ENCODE measurements around the gene SCYGR8. TPM values are rescaled to one million over a fixed set of nuclear protein-coding genes. Genes with fewer than 3 reads are reported as not detected.

The SCYGR8 gene
- not detected for total RNA-seq

DNA sequence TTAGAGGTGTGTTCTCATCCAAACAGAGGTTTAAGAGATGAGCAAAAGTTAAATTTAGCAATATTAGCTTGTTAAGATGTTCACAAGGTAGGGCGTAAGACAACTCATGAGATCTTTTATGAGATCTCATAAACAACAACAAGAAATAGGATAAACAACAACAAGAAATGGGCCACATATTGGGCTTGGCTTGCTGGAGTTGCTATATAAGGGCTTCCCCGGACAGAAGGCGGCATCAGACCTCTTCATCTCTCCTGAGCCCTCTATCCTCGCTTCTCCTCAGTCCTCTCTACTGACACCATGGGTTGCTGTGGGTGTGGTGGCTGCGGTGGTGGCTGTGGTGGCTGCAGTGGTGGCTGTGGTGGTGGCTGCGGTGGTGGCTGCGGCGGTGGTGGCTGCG, at the start of gene SCYGR8:
Gene SCYGR8 (plus strand): TSS at position 301 of the 400 bp plus-strand sequence. CDS start 0 bp downstream, at position 301.
- CTCF ChIA-PET: no interaction called here
- Mint-ChIP-seq H3K9me3 (no peaks in the 10 kb centered on the region), H3K27me3 (no peaks in the 10 kb centered on the region), H3K27ac (no peak within 1 kb of the TSS), H3K4me3 (no peak within 1 kb of the TSS), H3K4me1 (no peaks in the 10 kb centered on the region), H3K36me3 (ENCODE audit: low read depth) (no peaks in the 10 kb centered on the region)
- POLR2A ChIA-PET: no interaction called here
- DNase-seq: no peak

GRCh38 chr2:227696990-227697679, 48.6 kb upstream of the SCYGR8 start:
- Mint-ChIP-seq H3K27me3 (peaks cover 12% of the 10 kb centered on the region), H3K36me3 (ENCODE audit: low read depth) (no peaks in the 10 kb centered on the region), H3K27ac (no peak overlapping the region), H3K4me3 (no peak overlapping the region), H3K4me1 (no peaks in the 10 kb centered on the region), H3K9me3 (no peaks in the 10 kb centered on the region)
- no peak for DNase-seq
- ChIA-PET POLR2A (no interaction called here), CTCF (no interaction called here)

DNA sequence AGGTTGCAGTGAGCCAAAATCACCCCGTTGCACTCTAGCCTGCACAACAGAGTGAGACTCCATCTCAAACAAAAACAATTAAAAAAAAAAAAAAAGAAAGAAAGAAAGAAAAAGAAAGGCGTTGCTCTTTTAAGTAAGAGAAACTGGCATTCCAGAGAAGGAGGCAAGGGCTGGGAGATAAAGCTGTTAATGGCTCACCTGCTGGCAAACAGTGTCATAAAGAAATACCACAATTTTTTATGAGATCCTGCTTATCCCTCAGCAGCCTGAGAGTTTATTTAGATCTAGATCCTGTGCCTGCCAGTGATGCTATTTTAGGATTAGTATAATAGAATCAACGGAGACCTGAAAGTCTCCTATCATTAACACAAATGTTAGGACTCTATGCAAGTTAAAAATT, 44.1 kb upstream of the SCYGR8 start:
- Mint-ChIP-seq H3K9me3 (no peaks in the 10 kb centered on the region), H3K4me3 (no peak overlapping the region), H3K36me3 (ENCODE audit: low read depth) (no peaks in the 10 kb centered on the region), H3K4me1 (no peaks in the 10 kb centered on the region), H3K27me3 (peaks cover 2% of the 10 kb centered on the region), H3K27ac (no peak overlapping the region)
- no peak for DNase-seq
- POLR2A ChIA-PET: no interaction called here
- CTCF ChIA-PET: no interaction called here

- ChIA-PET CTCF (no interaction called here), POLR2A (no interaction called here)
- Mint-ChIP-seq H3K36me3 (ENCODE audit: low read depth) (no peaks in the 10 kb centered on the region), H3K4me3 (no peak overlapping the region), H3K27ac (no peak overlapping the region), H3K4me1 (no peaks in the 10 kb centered on the region), H3K9me3 (no peaks in the 10 kb centered on the region), H3K27me3 (peaks cover 2% of the 10 kb centered on the region)
- DNase-seq: no peak
Observed at GRCh38 chr2:227703280-227703732, 42.4 kb upstream of the SCYGR8 start.

DNA sequence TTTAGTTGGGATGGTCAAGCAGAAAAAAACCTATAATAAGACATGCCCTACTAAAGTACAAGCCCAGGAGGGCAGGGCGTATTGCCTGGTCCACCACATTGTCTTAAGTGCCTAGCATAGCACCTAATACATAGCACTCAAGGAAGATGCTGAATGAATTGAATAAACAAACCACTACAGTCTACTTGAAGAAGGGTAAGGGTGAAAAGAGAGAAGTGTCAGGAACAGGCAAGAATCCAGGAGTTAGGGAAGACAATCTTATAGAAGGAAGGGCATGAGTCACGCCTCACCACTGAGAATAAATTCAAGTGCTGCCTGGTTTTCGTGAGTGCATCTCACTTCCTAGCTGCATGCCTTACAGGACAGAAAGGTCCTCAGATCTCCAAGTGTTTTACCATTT, 41.7 kb upstream of the SCYGR8 start:
- DNase-seq: no peak
- Mint-ChIP-seq H3K4me1 (no peaks in the 10 kb centered on the region), H3K27ac (no peak overlapping the region), H3K9me3 (no peaks in the 10 kb centered on the region), H3K4me3 (no peak overlapping the region), H3K27me3 (peaks cover 2% of the 10 kb centered on the region), H3K36me3 (ENCODE audit: low read depth) (no peaks in the 10 kb centered on the region)
- ChIA-PET POLR2A (no interaction called here), CTCF (no interaction called here)

GRCh38 chr2:227706859-227707258, 38.8 kb upstream of the SCYGR8 start:
- H3K27ac Mint-ChIP-seq: no peak overlapping the region
- H3K9me3 Mint-ChIP-seq: no peaks in the 10 kb centered on the region
- H3K4me1 Mint-ChIP-seq: no peaks in the 10 kb centered on the region
- peaks cover 2% of the 10 kb centered on the region for H3K27me3 Mint-ChIP-seq
- ChIA-PET POLR2A (no interaction called here), CTCF (no interaction called here)
- no peak overlapping the region for H3K4me3 Mint-ChIP-seq
- no peak for DNase-seq
- H3K36me3 Mint-ChIP-seq (ENCODE audit: low read depth): no peaks in the 10 kb centered on the region

DNA sequence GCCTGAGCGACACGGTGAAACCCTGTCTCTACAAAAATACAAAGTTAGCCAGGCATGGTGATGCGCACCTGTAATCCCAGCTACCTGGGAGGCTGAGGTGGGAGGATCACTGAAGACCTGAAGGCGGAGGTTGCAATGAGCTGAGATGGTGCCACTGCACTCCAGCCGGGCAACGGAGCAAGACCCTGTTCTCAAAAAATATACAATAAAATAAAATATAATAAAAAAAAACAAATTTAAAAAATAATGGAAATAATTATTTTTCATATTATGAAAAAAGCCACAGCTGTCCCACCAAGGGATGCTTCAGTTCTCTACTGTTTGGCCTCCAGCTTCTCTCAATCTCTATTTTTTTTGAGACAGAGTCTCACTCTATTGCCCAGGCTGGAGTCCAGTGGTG, 38.3 kb upstream of the SCYGR8 start:
- Mint-ChIP-seq H3K9me3 (no peaks in the 10 kb centered on the region), H3K27ac (no peak overlapping the region), H3K4me1 (no peaks in the 10 kb centered on the region), H3K27me3 (peaks cover 2% of the 10 kb centered on the region), H3K36me3 (ENCODE audit: low read depth) (no peaks in the 10 kb centered on the region), H3K4me3 (no peak overlapping the region)
- DNase-seq: no peak
- POLR2A ChIA-PET: no interaction called here
- CTCF ChIA-PET: no interaction called here

DNA sequence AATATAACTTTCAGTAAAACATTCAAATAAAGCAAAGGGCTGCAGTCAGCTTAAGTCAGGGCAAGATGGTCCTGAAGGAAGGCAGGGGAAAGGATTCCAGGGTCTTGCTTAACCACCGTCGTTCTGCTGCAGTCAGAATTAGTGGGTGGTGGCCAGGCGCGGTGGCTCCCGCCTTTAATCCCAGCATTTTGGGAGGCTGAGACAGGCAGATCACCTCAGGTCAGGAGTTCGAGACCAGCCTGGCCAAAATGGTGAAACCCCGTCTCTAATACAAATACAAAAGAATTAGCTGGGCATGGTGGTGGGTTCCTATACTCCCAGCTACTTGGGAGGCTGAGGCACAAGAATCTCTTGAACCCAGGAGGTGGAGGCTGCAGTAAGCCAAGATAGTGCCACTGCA, 34.7 kb upstream of the SCYGR8 start:
- no peak for DNase-seq
- H3K4me3 Mint-ChIP-seq: no peak overlapping the region
- H3K9me3 Mint-ChIP-seq: no peaks in the 10 kb centered on the region
- ChIA-PET CTCF (no interaction called here), POLR2A (no interaction called here)
- H3K27ac Mint-ChIP-seq: no peak overlapping the region
- H3K36me3 Mint-ChIP-seq (ENCODE audit: low read depth): no peaks in the 10 kb centered on the region
- H3K27me3 Mint-ChIP-seq: peaks cover 2% of the 10 kb centered on the region
- H3K4me1 Mint-ChIP-seq: no peaks in the 10 kb centered on the region

- CTCF ChIA-PET: no interaction called here
- Mint-ChIP-seq H3K27ac (no peak overlapping the region), H3K27me3 (peaks cover 8% of the 10 kb centered on the region), H3K4me3 (no peak overlapping the region), H3K4me1 (no peaks in the 10 kb centered on the region), H3K9me3 (no peaks in the 10 kb centered on the region), H3K36me3 (ENCODE audit: low read depth) (no peaks in the 10 kb centered on the region)
- no peak for DNase-seq
- POLR2A ChIA-PET: no interaction called here
Observed at GRCh38 chr2:227713291-227713690, 32.4 kb upstream of the SCYGR8 start.

DNA sequence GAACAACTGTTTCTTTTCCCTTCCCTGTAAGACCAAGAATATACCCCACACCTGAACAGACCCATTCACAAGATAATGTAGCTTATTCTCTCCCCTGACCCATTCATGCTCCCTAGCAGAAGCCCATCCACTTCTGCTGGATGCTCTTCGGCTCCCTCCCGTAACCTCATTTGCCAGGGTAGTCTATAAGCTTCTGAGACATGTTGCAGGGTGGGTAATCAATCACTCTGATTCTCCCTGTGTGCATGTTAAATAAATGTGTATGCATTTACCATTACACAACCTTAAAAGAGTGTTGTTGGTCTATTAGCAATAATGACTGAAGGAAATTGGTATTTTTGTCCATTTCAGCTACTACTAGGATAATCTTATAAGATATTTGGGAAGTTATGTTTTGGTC, 29.2 kb upstream of the SCYGR8 start:
- Mint-ChIP-seq H3K36me3 (ENCODE audit: low read depth) (no peaks in the 10 kb centered on the region), H3K27ac (no peak overlapping the region), H3K9me3 (no peaks in the 10 kb centered on the region), H3K4me3 (no peak overlapping the region), H3K4me1 (no peaks in the 10 kb centered on the region), H3K27me3 (peaks cover 8% of the 10 kb centered on the region)
- POLR2A ChIA-PET: no interaction called here
- CTCF ChIA-PET: interaction anchor here (0.6 kb wide), 1 partner anchor 57 kb away, joined by 3 read pairs; no protein-coding TSS in a partner anchor
- no peak for DNase-seq

GRCh38 chr2:227717687-227718567, 27.8 kb upstream of the SCYGR8 start, which contains the start of gene SLC19A3:
Gene SLC19A3 (minus strand): TSS chr2:227718028. CDS start chr2:227702318, 15,710 bp downstream.
- Mint-ChIP-seq H3K4me3 (no peak within 1 kb of the TSS), H3K36me3 (ENCODE audit: low read depth) (no peaks in the 10 kb centered on the region), H3K27me3 (peaks cover 8% of the 10 kb centered on the region), H3K9me3 (no peaks in the 10 kb centered on the region), H3K27ac (no peak within 1 kb of the TSS), H3K4me1 (no peaks in the 10 kb centered on the region)
- no peak for DNase-seq
- ChIA-PET CTCF (interaction anchor here (0.5 kb wide), 1 partner anchor 20 kb away, joined by 3 read pairs; no protein-coding TSS in a partner anchor), POLR2A (interaction anchor here (0.6 kb wide), 1 partner anchor 8 kb away, joined by 3 read pairs; no protein-coding TSS in a partner anchor)

GRCh38 chr2:227719641-227720040, 26.1 kb upstream of the SCYGR8 start:
- Mint-ChIP-seq H3K4me3 (no peak overlapping the region), H3K4me1 (no peaks in the 10 kb centered on the region), H3K27me3 (peaks cover 8% of the 10 kb centered on the region), H3K9me3 (no peaks in the 10 kb centered on the region), H3K27ac (no peak overlapping the region), H3K36me3 (ENCODE audit: low read depth) (no peaks in the 10 kb centered on the region)
- POLR2A ChIA-PET: no interaction called here
- CTCF ChIA-PET: no interaction called here
- no peak for DNase-seq

DNA sequence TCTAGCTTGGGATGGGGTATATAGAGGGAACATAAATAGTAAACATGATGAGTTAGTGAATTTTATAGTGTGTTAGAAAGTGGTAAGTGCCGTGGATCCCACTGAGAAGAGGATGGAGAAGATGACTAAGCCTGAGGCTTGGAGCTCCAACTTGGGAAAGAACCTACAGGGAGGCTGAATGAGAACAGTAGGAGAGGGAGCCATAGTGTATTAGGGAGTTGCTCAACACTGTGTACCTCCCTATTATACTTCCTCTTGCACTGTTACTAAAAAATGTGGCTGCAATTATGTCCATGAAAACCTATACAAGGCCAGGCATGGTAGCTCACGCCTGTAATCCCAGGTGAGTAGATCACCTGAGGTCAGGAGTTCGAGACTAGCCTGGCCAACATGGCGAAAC, 25.0 kb upstream of the SCYGR8 start:
- Mint-ChIP-seq H3K4me3 (no peak overlapping the region), H3K27me3 (peaks cover 6% of the 10 kb centered on the region), H3K4me1 (no peaks in the 10 kb centered on the region), H3K27ac (no peak overlapping the region), H3K36me3 (ENCODE audit: low read depth) (no peaks in the 10 kb centered on the region), H3K9me3 (no peaks in the 10 kb centered on the region)
- no peak for DNase-seq
- POLR2A ChIA-PET: no interaction called here
- CTCF ChIA-PET: interaction anchor here (0.6 kb wide), 1 partner anchor 301 kb away, joined by 3 read pairs; no protein-coding TSS in a partner anchor
